WTC11 (cell line): ENCODE measurements around the gene KCNK5. TPM values are rescaled to one million over a fixed set of nuclear protein-coding genes. Genes with fewer than 3 reads are reported as not detected.
A peak's percentile ranks its signal among the peaks of the same experiment; 100 is the strongest.

Experiments used
- ATAC-seq: fragments of 200-7000 bp; cut with Tn5 transposase; 2 replicates; pipeline ENCODE4 v1.10.0; 2021; ENCODE audit warnings: mild to moderate bottlenecking, moderate library complexity
- CTCF ChIA-PET: fragments of 300-600 bp; sonication (Branson Sonifier 250); formaldehyde crosslinking; loops from one replicate; lab custom pipeline; 2021; ENCODE audit warnings: antibody characterized with exemption; lab: Charles Lee
- POLR2A ChIA-PET: fragments of 350-600 bp; sonication (Branson Sonifier 250); formaldehyde crosslinking; loops from one replicate; lab custom pipeline; 2021; ENCODE audit warnings: antibody characterized with exemption; lab: Charles Lee
- DNase-seq: peaks from one replicate; pipeline ENCODE4 v3.0.0; 2021; ENCODE audit warnings: low spot score
- H3K27ac Mint-ChIP-seq: 2 replicates; pipeline ENCODE4 v1.8.0; 2021; ENCODE audit warnings: mixed read lengths
- H3K27me3 Mint-ChIP-seq: 2 replicates; pipeline ENCODE4 v1.8.0; 2021; ENCODE audit warnings: low read depth, mild to moderate bottlenecking, moderate library complexity, mixed read lengths
- H3K36me3 Mint-ChIP-seq: 2 replicates; pipeline ENCODE4 v1.8.0; 2021; ENCODE audit warnings: mixed read lengths
- H3K4me1 Mint-ChIP-seq: 2 replicates; pipeline ENCODE4 v1.8.0; 2022; ENCODE audit warnings: mixed read lengths
- H3K4me3 Mint-ChIP-seq: 2 replicates; pipeline ENCODE4 v1.8.0; 2021; ENCODE audit warnings: mild to moderate bottlenecking, moderate library complexity, mixed read lengths
- H3K9me3 Mint-ChIP-seq: 2 replicates; pipeline ENCODE4 v1.8.0; 2021; ENCODE audit warnings: mixed read lengths
- AR ChIP-seq: fragments of 250-450 bp; sonication (Bioruptor Pico); IDR thresholded peaks from 2 replicates; pipeline ENCODE4 v1.9.0; 2021; ENCODE audit warnings: mild to moderate bottlenecking
- ATF1 ChIP-seq: sonication (generic); formaldehyde crosslinking; IDR thresholded peaks from 2 replicates; pipeline ENCODE4 v1.8.1; 2023; ENCODE audit warnings: mild to moderate bottlenecking, moderate library complexity, missing genetic modification reagents
- CBFB ChIP-seq: sonication (generic); formaldehyde crosslinking; IDR thresholded peaks from 2 replicates; pipeline ENCODE4 v1.8.1; 2022; ENCODE audit warnings: mild to moderate bottlenecking, low read depth, missing genetic modification reagents
- ESRRA ChIP-seq: sonication (generic); formaldehyde crosslinking; IDR thresholded peaks from 2 replicates; pipeline ENCODE4 v1.8.1; 2022; ENCODE audit warnings: mild to moderate bottlenecking, missing genetic modification reagents, borderline replicate concordance
- FOXJ3 ChIP-seq: sonication (generic); formaldehyde crosslinking; IDR thresholded peaks from 2 replicates; pipeline ENCODE4 v1.9.0; 2021; ENCODE audit warnings: missing genetic modification reagents, mild to moderate bottlenecking, borderline replicate concordance
- FOXP1 ChIP-seq: sonication (generic); formaldehyde crosslinking; IDR thresholded peaks from 2 replicates; pipeline ENCODE4 v1.8.0; 2022; ENCODE audit warnings: missing genetic modification reagents, mild to moderate bottlenecking, moderate library complexity, borderline replicate concordance
- GABPB1 ChIP-seq: sonication (generic); formaldehyde crosslinking; IDR thresholded peaks from 2 replicates; pipeline ENCODE4 v1.8.1; 2023; ENCODE audit warnings: mild to moderate bottlenecking, missing genetic modification reagents
- MYBL2 ChIP-seq: sonication (generic); formaldehyde crosslinking; IDR thresholded peaks from 2 replicates; pipeline ENCODE4 v1.8.1; 2023; ENCODE audit warnings: mild to moderate bottlenecking, moderate library complexity, missing genetic modification reagents
- OVOL2 ChIP-seq: fragments of 250-450 bp; sonication (Bioruptor Pico); IDR thresholded peaks from 2 replicates; pipeline ENCODE4 v1.9.0; 2021; ENCODE audit warnings: mild to moderate bottlenecking, borderline replicate concordance
- RELA ChIP-seq: sonication (generic); formaldehyde crosslinking; IDR thresholded peaks from 2 replicates; pipeline ENCODE4 v1.8.1; 2022; ENCODE audit warnings: missing genetic modification reagents, mild to moderate bottlenecking, borderline replicate concordance
- SP1 ChIP-seq: sonication (generic); formaldehyde crosslinking; conservative IDR thresholded peaks from 2 replicates; pipeline ENCODE4 v1.8.1; 2022; ENCODE audit warnings: missing genetic modification reagents
- TEAD1 ChIP-seq: sonication (generic); formaldehyde crosslinking; IDR thresholded peaks from 2 replicates; pipeline ENCODE4 v1.8.0; 2022; ENCODE audit warnings: mild to moderate bottlenecking, missing genetic modification reagents
- USF1 ChIP-seq: sonication (generic); formaldehyde crosslinking; IDR thresholded peaks from 2 replicates; pipeline ENCODE4 v1.8.0; 2022; ENCODE audit warnings: mild to moderate bottlenecking, missing genetic modification reagents
- ZNF121 ChIP-seq: sonication (generic); formaldehyde crosslinking; IDR thresholded peaks from 2 replicates; pipeline ENCODE4 v1.8.0; 2023; ENCODE audit warnings: missing genetic modification reagents
- ZNF232 ChIP-seq: sonication (generic); formaldehyde crosslinking; IDR thresholded peaks from 2 replicates; pipeline ENCODE4 v1.8.0; 2022; ENCODE audit warnings: mild to moderate bottlenecking, missing genetic modification reagents
- ZNF423 ChIP-seq: fragments of 250-450 bp; sonication (Bioruptor Pico); IDR thresholded peaks from 2 replicates; pipeline ENCODE4 v2.1.2; 2022; ENCODE audit warnings: mild to moderate bottlenecking, moderate library complexity
- total RNA-seq: library from RNA; stranded (reverse); gene quantifications from 3 replicates; pipeline ENCODE4 v1.2.3, GENCODE V29; 2021
- TF ChIP-seq, protein P1 (sequence below): fragments of 250-450 bp; sonication (Bioruptor Pico); conservative IDR thresholded peaks from 2 replicates; pipeline ENCODE4 v1.9.0; 2021; ENCODE audit warnings: mild to moderate bottlenecking
- TF ChIP-seq, protein P2 (sequence below): sonication (generic); formaldehyde crosslinking; IDR thresholded peaks from 2 replicates; pipeline ENCODE4 v1.8.1; 2023; ENCODE audit warnings: mild to moderate bottlenecking, missing genetic modification reagents, moderate library complexity

KCNK5 gene
- total RNA-seq, 1 experiment from 2014 or later: 41.8 TPM

DNA sequence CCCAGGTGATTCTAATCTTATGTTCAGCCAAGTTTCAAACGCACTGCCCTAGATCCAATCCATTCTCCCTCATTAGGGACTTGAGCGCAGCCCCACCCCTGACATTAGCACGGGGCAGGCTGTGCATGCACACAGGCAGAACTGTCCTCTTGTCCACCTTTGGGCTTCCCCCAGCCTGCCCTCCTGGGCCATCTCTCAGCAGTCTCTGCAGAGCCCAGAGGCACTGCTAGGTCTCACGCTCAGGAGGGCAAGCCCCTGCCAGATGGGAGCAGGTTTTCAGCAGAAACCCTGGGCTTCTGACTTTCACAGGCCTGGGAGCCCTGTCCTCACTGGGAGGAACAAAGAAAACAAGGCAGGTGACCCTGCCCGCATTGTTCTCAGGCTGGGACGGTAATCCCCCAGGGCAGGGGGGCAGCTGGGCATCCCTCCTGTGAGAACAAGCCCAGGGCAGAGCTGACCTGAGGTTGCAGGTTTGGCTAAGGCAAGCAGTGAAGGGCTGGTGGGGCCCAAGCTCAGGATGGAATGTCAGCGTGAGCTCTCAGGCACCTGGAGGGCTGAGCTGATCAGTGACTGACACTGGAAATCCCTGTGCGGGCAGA lies 24.5 kb downstream of the KCNK5 start:
- Mint-ChIP-seq H3K36me3 (peaks cover 7% of the 10 kb centered on the region), H3K9me3 (no peaks in the 10 kb centered on the region), H3K4me1 (peaks cover 86% of the 10 kb centered on the region), H3K27ac (peak overlapping the region; percentile 97), H3K27me3 (no peaks in the 10 kb centered on the region), H3K4me3 (no peak overlapping the region)
- TF ChIP-seq ZNF121 (CRISPR knock-in tag): peak; percentile 76; the same call in 1 of the 2 replicates
- peak; percentile 60; the same call in 1 of the 2 replicates for TF ChIP-seq TEAD1 (CRISPR knock-in tag)
- no peak for TF ChIP-seq ESRRA
- no peak for TF ChIP-seq FOXJ3
- TF ChIP-seq, protein P1, sequence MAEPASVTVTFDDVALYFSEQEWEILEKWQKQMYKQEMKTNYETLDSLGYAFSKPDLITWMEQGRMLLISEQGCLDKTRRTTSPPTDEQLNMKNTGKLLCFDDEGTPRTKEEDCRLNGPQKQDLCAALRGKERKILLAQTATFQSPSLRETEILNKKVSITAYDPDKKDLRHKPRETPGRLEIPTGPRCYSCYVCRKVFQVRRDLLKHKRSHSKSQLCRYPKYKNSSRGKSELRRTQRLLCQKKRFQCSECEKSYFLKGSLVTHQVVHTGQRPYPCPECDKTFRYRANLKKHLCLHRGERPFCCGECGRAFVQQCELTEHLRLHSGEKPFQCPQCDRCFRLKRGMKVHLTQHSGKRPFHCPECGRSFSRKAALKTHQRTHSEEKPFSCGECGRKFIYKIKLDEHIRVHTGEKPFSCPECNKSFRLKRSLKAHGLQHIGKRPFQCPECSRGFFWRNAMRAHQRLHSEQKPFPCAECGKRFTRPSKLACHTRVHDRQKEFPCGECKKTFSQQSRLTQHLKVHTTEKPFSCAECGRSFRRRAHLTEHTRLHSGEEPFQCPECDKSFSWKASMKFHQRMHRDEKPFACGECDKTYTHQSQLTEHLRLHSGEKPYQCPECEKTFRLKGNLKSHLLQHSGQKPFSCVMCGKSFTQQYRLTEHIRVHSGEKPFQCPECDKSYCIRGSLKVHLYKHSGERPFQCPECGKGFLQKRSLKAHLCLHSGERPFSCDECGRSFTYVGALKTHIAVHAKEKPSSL: no peak
- TF ChIP-seq, protein P2, sequence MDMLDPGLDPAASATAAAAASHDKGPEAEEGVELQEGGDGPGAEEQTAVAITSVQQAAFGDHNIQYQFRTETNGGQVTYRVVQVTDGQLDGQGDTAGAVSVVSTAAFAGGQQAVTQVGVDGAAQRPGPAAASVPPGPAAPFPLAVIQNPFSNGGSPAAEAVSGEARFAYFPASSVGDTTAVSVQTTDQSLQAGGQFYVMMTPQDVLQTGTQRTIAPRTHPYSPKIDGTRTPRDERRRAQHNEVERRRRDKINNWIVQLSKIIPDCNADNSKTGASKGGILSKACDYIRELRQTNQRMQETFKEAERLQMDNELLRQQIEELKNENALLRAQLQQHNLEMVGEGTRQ (CRISPR knock-in tag): peak; percentile 52
- TF ChIP-seq ZNF423 (CRISPR knock-in tag): peak; percentile 86
- ATAC-seq: peak; percentile 44
- CTCF ChIA-PET: interaction anchor here (0.8 to 10.7 kb wide), 9 partner anchors 12 to 106 kb away, joined by 3 to 122 read pairs (median 4); partner anchors contain the start of gene KCNK5
- DNase-seq: peak; percentile 58
- POLR2A ChIA-PET: interaction anchor here (0.6 kb wide), 1 partner anchor 59 kb away, joined by 5 read pairs; no protein-coding TSS in a partner anchor

GRCh38 chr6:39204160-39204495 lies 25.1 kb downstream of the KCNK5 start:
- Mint-ChIP-seq H3K36me3 (peaks cover 7% of the 10 kb centered on the region), H3K9me3 (no peaks in the 10 kb centered on the region)
- no peak for ATAC-seq
- no peak for TF ChIP-seq ATF1 (CRISPR knock-in tag)
- TF ChIP-seq, all 79 proteins: peak for 0
- H3K27me3 Mint-ChIP-seq: no peaks in the 10 kb centered on the region
- POLR2A ChIA-PET: no interaction called here
- H3K27ac Mint-ChIP-seq: peak overlapping the region; percentile 97
- H3K4me1 Mint-ChIP-seq: peaks cover 82% of the 10 kb centered on the region
- CTCF ChIA-PET: interaction anchor here (0.8 to 10.7 kb wide), 9 partner anchors 12 to 207 kb away, joined by 3 to 122 read pairs (median 3); partner anchors contain the start of gene KCNK5
- DNase-seq: no peak
- H3K4me3 Mint-ChIP-seq: no peak overlapping the region

DNA sequence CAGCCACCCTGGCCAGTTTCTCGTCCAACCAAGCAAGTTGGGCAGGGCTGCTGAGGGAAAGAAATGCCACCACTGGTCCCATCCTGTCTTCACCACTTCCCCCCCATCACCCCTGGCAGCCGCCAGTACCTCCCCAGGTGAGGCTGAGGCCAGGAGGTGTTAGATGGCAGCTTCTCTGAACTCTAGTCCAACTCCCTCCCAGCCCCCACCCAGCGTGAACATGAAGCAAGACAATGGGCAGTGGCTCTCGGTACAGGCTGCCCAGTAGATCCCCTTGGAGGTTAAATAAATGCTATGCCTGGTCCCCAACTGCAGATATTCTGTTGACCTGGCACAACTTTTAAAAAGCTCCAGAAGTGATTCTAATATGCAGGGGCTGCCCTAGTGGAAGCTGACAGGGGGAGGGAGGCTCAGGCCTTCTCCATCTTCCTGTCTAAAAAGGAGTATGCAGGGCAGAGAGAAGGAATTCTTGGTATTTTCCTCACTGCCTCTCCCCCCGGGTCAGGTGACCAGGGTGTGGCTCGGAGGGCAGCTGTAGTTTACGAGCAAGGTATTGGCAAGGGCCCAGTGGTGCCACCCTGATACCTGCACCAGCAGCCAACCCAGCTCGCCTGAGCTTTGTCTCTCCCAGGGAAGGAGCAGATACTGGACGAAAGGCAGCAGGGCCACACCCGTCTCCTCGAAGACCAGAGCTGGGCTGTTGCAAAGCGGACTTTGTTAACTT lies 25.7 kb downstream of the KCNK5 start:
- H3K4me3 Mint-ChIP-seq: no peak overlapping the region
- H3K36me3 Mint-ChIP-seq: peaks cover 7% of the 10 kb centered on the region
- H3K27ac Mint-ChIP-seq: peak overlapping the region; percentile 97
- DNase-seq: peak; percentile 33
- peak; percentile 29 for ATAC-seq
- H3K9me3 Mint-ChIP-seq: no peaks in the 10 kb centered on the region
- CTCF ChIA-PET: interaction anchor here (0.8 to 10.7 kb wide), 9 partner anchors 13 to 206 kb away, joined by 3 to 122 read pairs (median 3); partner anchors contain the start of gene KCNK5
- peaks cover 82% of the 10 kb centered on the region for H3K4me1 Mint-ChIP-seq
- no peak for TF ChIP-seq MYBL2
- TF ChIP-seq, protein P2 (CRISPR knock-in tag): peak; percentile 72
- TF ChIP-seq USF1: peak; percentile 65; the same call in 1 of the 2 replicates
- POLR2A ChIA-PET: no interaction called here
- no peaks in the 10 kb centered on the region for H3K27me3 Mint-ChIP-seq

DNA sequence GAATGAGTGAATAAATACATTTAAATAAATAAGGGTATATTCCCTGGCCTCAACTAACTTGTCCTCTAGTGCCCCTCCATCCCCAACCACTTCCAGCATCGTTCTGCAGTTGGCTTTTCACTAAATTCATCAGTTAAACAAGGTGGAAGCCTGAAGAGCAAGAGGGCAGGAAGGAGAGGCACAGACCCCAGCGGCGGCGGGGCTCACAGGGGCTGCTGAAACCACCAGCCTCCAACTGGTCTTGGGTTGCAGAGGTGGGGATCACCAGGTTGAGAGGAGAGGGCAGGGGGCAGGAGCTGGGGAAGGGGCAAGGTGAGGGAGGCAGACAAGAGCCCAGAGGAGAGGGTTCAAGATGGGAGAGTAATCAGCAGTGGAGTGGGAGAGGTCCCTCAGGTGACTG lies 27.1 kb downstream of the KCNK5 start:
- Mint-ChIP-seq H3K27ac (peak overlapping the region; percentile 91), H3K27me3 (no peaks in the 10 kb centered on the region), H3K4me1 (peaks cover 76% of the 10 kb centered on the region), H3K4me3 (no peak overlapping the region), H3K36me3 (peaks cover 9% of the 10 kb centered on the region), H3K9me3 (no peaks in the 10 kb centered on the region)
- ATAC-seq (no peak), DNase-seq (no peak)
- TF ChIP-seq FOXP1 (CRISPR knock-in tag) (no peak), CBFB (CRISPR knock-in tag) (no peak), AR (CRISPR knock-in tag) (no peak), RELA (no peak), OVOL2 (CRISPR knock-in tag) (no peak), ZNF423 (CRISPR knock-in tag) (no peak), GABPB1 (CRISPR knock-in tag) (no peak), SP1 (CRISPR knock-in tag) (no peak), ZNF232 (CRISPR knock-in tag) (no peak)
- TF ChIP-seq, protein P2 (CRISPR knock-in tag): no peak
- ChIA-PET POLR2A (no interaction called here), CTCF (interaction anchor here (0.9 to 10.7 kb wide), 5 partner anchors 11 to 205 kb away, joined by 3 to 122 read pairs (median 16); no protein-coding TSS in a partner anchor)
